ENCODE measurements around the gene ABHD14A. TPM values are rescaled to one million over a fixed set of nuclear protein-coding genes. Genes with fewer than 3 reads are reported as not detected.
"Not testable (repeated sequence)": the region's sequence is repeated elsewhere in the genome, so short reads cannot be mapped to it uniquely, and the experiment has no call there.

Gene ABHD14A
- total RNA-seq: 10 to 100 TPM; 11.8 to 13.7 TPM

- no peaks in the 10 kb centered on the region for H3K9me3 Mint-ChIP-seq (ENCODE audit: low read depth)
- peak; percentile 83 for ATAC-seq
- no peaks in the 10 kb centered on the region for H3K27me3 Mint-ChIP-seq
- peak within 1 kb of the TSS; percentile 92 for H3K27ac Mint-ChIP-seq
- CTCF ChIA-PET: interaction anchor here (0.7 to 4.8 kb wide), 9 partner anchors 8 to 180 kb away, joined by 5 to 70 read pairs (median 15); partner anchors contain the start of genes ACY1, DUSP7, PARP3 and POC1A
- peaks cover 30% of the 10 kb centered on the region for H3K4me1 Mint-ChIP-seq
- H3K36me3 Mint-ChIP-seq: no peaks in the 10 kb centered on the region
- H3K4me3 Mint-ChIP-seq: peak within 1 kb of the TSS; percentile 98
- peak; percentile 77 for DNase-seq
These were observed at the start of gene ABHD14A for GRCh38 chr3:51974963-51975851. Gene ABHD14A (plus strand): TSS chr3:51975064. CDS start chr3:51975136, 72 bp downstream.

- no peaks in the 10 kb centered on the region for H3K9me3 Mint-ChIP-seq (ENCODE audit: low read depth)
- no peak overlapping the region for H3K4me3 Mint-ChIP-seq
- no peak overlapping the region for H3K27ac Mint-ChIP-seq
- H3K27me3 Mint-ChIP-seq: peaks cover 2% of the 10 kb centered on the region
- CTCF ChIA-PET: interaction anchor here (0.6 kb wide), 1 partner anchor 432 kb away, joined by 3 read pairs; no protein-coding TSS in a partner anchor
- H3K4me1 Mint-ChIP-seq: no peaks in the 10 kb centered on the region
- DNase-seq (no peak), ATAC-seq (no peak)
- H3K36me3 Mint-ChIP-seq: peaks cover 8% of the 10 kb centered on the region
These were observed 47.5 kb upstream of the ABHD14A start for GRCh38 chr3:51927061-51927977.

DNA sequence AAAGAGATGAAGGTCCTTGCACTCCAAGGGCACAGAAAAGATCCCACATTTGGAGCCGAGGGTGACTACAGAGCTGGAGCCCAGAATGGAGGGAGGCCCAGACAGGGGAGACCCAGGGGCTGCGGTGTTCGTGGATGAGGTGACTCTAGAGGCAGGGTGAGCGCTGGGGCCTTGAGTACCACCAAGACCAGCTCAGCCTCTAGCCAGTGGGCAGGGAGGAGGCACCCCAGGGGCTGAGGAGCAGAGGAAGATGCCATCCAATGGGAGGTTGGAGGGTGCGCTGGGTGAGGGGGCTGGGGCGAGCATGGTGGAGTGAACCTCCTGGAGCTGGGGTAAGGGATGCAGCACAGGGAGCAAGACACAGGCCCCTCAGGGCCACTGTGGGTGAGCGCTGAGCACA, 46.4 kb upstream of the ABHD14A start:
- no peak overlapping the region for H3K27ac Mint-ChIP-seq
- ATAC-seq: no peak
- CTCF ChIA-PET: no interaction called here
- no peaks in the 10 kb centered on the region for H3K9me3 Mint-ChIP-seq (ENCODE audit: low read depth)
- peaks cover 8% of the 10 kb centered on the region for H3K36me3 Mint-ChIP-seq
- H3K4me3 Mint-ChIP-seq: no peak overlapping the region
- H3K4me1 Mint-ChIP-seq: no peaks in the 10 kb centered on the region
- peaks cover 2% of the 10 kb centered on the region for H3K27me3 Mint-ChIP-seq
- DNase-seq: no peak

DNA sequence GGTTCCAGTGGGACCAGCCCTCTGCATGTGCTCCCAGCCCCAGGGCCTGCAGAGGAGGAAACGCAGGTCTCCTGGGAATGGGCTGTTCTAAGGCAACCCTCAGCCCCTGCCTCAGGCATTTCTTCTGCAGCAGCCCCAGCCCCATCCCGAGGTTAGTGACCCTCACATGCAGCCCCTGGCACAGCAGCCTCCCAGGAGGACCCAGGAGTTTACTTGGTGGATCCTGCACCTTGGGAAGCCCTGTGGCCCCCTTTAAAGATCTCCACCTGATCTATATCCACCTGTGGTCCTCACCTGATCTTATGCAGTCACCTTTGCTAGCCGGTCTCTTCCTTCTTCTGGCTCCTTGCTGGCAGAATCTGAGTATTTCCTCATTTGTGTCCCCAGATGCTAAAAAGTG, 45.9 kb upstream of the ABHD14A start:
- CTCF ChIA-PET; H3K27ac Mint-ChIP-seq; ATAC-seq; H3K9me3 Mint-ChIP-seq (ENCODE audit: low read depth); H3K36me3 Mint-ChIP-seq; H3K4me1 Mint-ChIP-seq; DNase-seq; H3K27me3 Mint-ChIP-seq; H3K4me3 Mint-ChIP-seq: not testable (repeated sequence)

DNA sequence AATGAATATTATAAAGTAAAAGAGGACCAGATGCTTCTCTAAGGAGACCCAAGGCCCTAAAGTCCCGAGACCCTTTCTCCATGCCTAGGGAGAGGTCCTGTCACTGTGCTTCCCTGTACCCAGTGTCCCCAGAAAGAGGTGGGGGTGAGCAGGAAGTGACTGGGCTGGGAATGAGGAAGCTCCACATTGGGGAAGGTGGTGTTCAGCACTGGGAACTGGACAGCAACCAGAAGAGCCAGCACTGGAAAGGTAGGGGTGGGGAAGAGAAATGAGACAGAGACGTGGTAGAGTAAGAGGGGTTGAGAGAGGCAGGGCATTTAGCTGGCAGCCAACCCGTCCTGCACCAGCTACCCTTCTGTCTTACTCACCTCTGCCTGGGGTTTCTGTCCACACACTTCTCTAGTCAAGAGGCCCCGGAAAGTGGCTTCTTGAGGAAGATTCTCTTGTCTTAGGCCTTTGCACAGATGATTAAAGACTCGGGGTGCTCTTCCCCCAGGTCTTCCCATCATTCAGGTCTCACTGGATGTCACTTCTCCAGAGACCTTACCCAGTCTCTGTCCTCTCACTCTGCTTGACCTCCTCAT, 45.4 kb upstream of the ABHD14A start:
- CTCF ChIA-PET: no interaction called here
- Mint-ChIP-seq H3K9me3 (ENCODE audit: low read depth) (no peaks in the 10 kb centered on the region), H3K27me3 (peaks cover 2% of the 10 kb centered on the region), H3K27ac (no peak overlapping the region), H3K36me3 (peaks cover 10% of the 10 kb centered on the region), H3K4me3 (no peak overlapping the region), H3K4me1 (no peaks in the 10 kb centered on the region)
- DNase-seq (no peak), ATAC-seq (no peak)

- no peaks in the 10 kb centered on the region for H3K4me1 Mint-ChIP-seq
- no peak for ATAC-seq
- no peak overlapping the region for H3K4me3 Mint-ChIP-seq
- H3K27ac Mint-ChIP-seq: no peak overlapping the region
- peaks cover 2% of the 10 kb centered on the region for H3K27me3 Mint-ChIP-seq
- peaks cover 15% of the 10 kb centered on the region for H3K36me3 Mint-ChIP-seq
- CTCF ChIA-PET: no interaction called here
- H3K9me3 Mint-ChIP-seq (ENCODE audit: low read depth): no peaks in the 10 kb centered on the region
- no peak for DNase-seq
These were observed 44.4 kb upstream of the ABHD14A start for GRCh38 chr3:51930439-51930838.

- CTCF ChIA-PET: no interaction called here
- Mint-ChIP-seq H3K9me3 (ENCODE audit: low read depth) (no peaks in the 10 kb centered on the region), H3K27ac (no peak overlapping the region), H3K36me3 (peaks cover 19% of the 10 kb centered on the region), H3K4me3 (no peak overlapping the region), H3K4me1 (no peaks in the 10 kb centered on the region), H3K27me3 (no peaks in the 10 kb centered on the region)
- ATAC-seq: no peak
- no peak for DNase-seq
These were observed 43.1 kb upstream of the ABHD14A start for GRCh38 chr3:51931756-51932155.

- CTCF ChIA-PET: no interaction called here
- Mint-ChIP-seq H3K27ac (no peak overlapping the region), H3K9me3 (ENCODE audit: low read depth) (no peaks in the 10 kb centered on the region), H3K27me3 (no peaks in the 10 kb centered on the region), H3K36me3 (peaks cover 25% of the 10 kb centered on the region), H3K4me3 (no peak overlapping the region), H3K4me1 (peaks cover 5% of the 10 kb centered on the region)
- ATAC-seq (no peak), DNase-seq (no peak)
These were observed 42.1 kb upstream of the ABHD14A start for GRCh38 chr3:51932471-51933370.

- H3K4me3 Mint-ChIP-seq: no peak overlapping the region
- peaks cover 25% of the 10 kb centered on the region for H3K36me3 Mint-ChIP-seq
- H3K27ac Mint-ChIP-seq: no peak overlapping the region
- H3K9me3 Mint-ChIP-seq (ENCODE audit: low read depth): no peaks in the 10 kb centered on the region
- CTCF ChIA-PET: no interaction called here
- no peaks in the 10 kb centered on the region for H3K27me3 Mint-ChIP-seq
- DNase-seq: no peak
- peaks cover 11% of the 10 kb centered on the region for H3K4me1 Mint-ChIP-seq
- ATAC-seq: no peak
These were observed 41.3 kb upstream of the ABHD14A start for GRCh38 chr3:51933471-51934138.

DNA sequence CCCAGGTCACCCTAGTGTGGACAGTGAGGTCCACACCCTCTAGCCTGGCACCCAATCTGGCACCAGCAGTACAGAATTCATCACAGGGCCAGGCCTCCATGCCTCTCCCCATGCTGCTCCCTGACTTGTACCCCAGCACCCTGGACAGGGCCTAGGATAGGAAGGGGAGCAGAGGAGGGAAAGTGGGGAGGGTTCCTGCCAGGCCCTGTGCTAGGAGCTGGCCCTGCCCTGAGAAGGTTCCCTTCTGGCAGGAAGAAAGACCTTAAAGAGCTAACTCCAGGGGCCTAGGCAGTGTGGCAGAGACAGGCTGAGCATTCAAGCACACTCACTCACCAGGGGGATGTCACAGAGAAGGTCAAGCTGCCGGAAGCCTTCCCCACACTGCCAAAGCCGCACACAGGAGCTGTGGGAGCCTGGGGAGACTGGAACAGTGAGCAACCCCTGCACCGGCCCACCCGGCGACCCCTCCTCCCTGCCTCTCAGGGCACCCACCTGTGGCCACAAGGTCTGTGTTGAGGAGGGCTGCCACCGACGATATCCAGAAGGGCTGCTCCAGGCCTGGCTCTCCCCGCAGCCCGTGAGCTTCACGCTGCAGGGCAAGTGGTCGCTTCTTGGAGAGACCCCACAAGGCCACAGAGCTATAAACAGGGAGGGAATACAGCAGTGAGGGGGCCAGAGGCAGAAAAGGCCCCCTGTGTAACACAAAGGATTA, 40.6 kb upstream of the ABHD14A start:
- CTCF ChIA-PET: no interaction called here
- peaks cover 15% of the 10 kb centered on the region for H3K4me1 Mint-ChIP-seq

GRCh38 chr3:51934991-51935885, 39.6 kb upstream of the ABHD14A start:
- Mint-ChIP-seq H3K4me3 (no peak overlapping the region), H3K36me3 (peaks cover 24% of the 10 kb centered on the region), H3K27me3 (no peaks in the 10 kb centered on the region), H3K4me1 (peaks cover 22% of the 10 kb centered on the region), H3K27ac (no peak overlapping the region), H3K9me3 (ENCODE audit: low read depth) (no peaks in the 10 kb centered on the region)
- CTCF ChIA-PET: no interaction called here
- ATAC-seq (no peak), DNase-seq (no peak)

More for the DNA sequence above, 40.6 kb upstream of the ABHD14A start:
- Mint-ChIP-seq H3K4me3 (no peak overlapping the region), H3K27ac (no peak overlapping the region), H3K9me3 (ENCODE audit: low read depth) (no peaks in the 10 kb centered on the region), H3K27me3 (no peaks in the 10 kb centered on the region), H3K36me3 (peaks cover 25% of the 10 kb centered on the region)
- no peak for ATAC-seq
- no peak for DNase-seq
